Vagina (tissue), 2 donors: ENCODE measurements around the gene CD44. TPM values are rescaled to one million over a fixed set of nuclear protein-coding genes. Genes with fewer than 3 reads are reported as not detected.
"Not testable (repeated sequence)": the region's sequence is repeated elsewhere in the genome, so short reads cannot be mapped to it uniquely, and the experiment has no call there.

ENCODE experiments used
- DNase-seq, 2 donors: peaks; one replicate each; pipeline ENCODE4 v3.0.0-alpha.2; 2017; ENCODE audit errors: extremely low spot score in 2 of 2
- H3K27ac ChIP-seq: fragments of 200-600 bp; sonication (generic); one replicate; pipeline ENCODE4 v1.5.1; 2019
- H3K27me3 ChIP-seq: fragments of 200-600 bp; sonication (generic); one replicate; pipeline ENCODE4 v1.5.1; 2019
- H3K36me3 ChIP-seq, 2 donors: fragments of 200-600 bp; sonication (generic); one replicate each; pipeline ENCODE4 v1.5.1; 2017 to 2019
- H3K4me1 ChIP-seq: fragments of 200-600 bp; sonication (generic); one replicate; pipeline ENCODE4 v1.5.1; 2019
- H3K4me3 ChIP-seq, 2 donors: fragments of 200-600 bp; sonication (generic); 1 replicate in 1 of 2; 2 replicates in 1 of 2; pipeline ENCODE4 v1.5.1; 2016 to 2019
- H3K9me3 ChIP-seq: fragments of 200-600 bp; sonication (generic); one replicate; pipeline ENCODE4 v1.5.1; 2019
- CTCF ChIP-seq, 3 experiments: fragments of 450-650 bp in 2 of 3; fragments of 200-600 bp in 1 of 3; sonication (generic) in 1 of 3; IDR thresholded peaks; one replicate each; pipeline ENCODE4 v1.5.1; 2017 to 2019; ENCODE audit warnings: antibody characterized with exemption in 3 of 3, mild to moderate bottlenecking in 2 of 3, moderate library complexity in 2 of 3
- POLR2A ChIP-seq, 2 donors: fragments of 450-650 bp; IDR thresholded peaks; one replicate each; pipeline ENCODE4 v1.6.1; 2017; ENCODE audit warnings: antibody characterized with exemption in 2 of 2, mild to moderate bottlenecking in 2 of 2, moderate library complexity in 2 of 2
- POLR2AphosphoS5 ChIP-seq, 2 donors: sonication (generic); formaldehyde crosslinking; IDR thresholded peaks; one replicate each; pipeline ENCODE4 v1.9.0; 2017; ENCODE audit warnings: antibody characterized with exemption in 2 of 2, mild to moderate bottlenecking in 2 of 2, low read depth in 1 of 2; ENCODE audit not compliant: insufficient read depth in 1 of 2
- intact Hi-C: fragments of 100-400 bp; cut with DNase I; formaldehyde crosslinking; loops from one replicate; pipeline ENCODE4 v1.15.1; 2023
- total RNA-seq: library from RNA; depleted of rRNA; stranded (reverse); fragments of >200 nt; gene quantifications from one replicate; pipeline ENCODE4 v1.2.3, GENCODE V29; 2016

Gene CD44
- total RNA-seq, 1 donor from 2014 or later = 869 TPM

GRCh38 chr11:35225946-35226520 is 87.1 kb downstream of the CD44 start:
- Histone ChIP-seq H3K4me3 (no peak overlapping the region), H3K36me3 (peaks cover 0 to 60% of the 10 kb centered on the region in 2 donors), H3K27me3 (no peaks in the 10 kb centered on the region), H3K9me3 (no peaks in the 10 kb centered on the region), H3K4me1 (peaks cover 14% of the 10 kb centered on the region), H3K27ac (no peak overlapping the region)
- TF ChIP-seq POLR2AphosphoS5 (IDR thresholded peaks at IDR 0.05; ENCODE audit: insufficient read depth in 1 of 2, low read depth in 1 of 2) (no peak), POLR2A (IDR thresholded peaks at IDR 0.05) (no peak), CTCF (IDR thresholded peaks at IDR 0.05) (no peak)
- intact Hi-C loops = no loop called here
- DNase-seq = no peak

- H3K4me3 ChIP-seq, H3K27me3 ChIP-seq, intact Hi-C loops, H3K9me3 ChIP-seq, DNase-seq: not testable (repeated sequence)
- peak overlapping the region; percentile 1 for H3K27ac ChIP-seq
- H3K36me3 ChIP-seq = peaks cover 0 to 59% of the 10 kb centered on the region in 2 donors
- peaks cover 14% of the 10 kb centered on the region for H3K4me1 ChIP-seq
Observed at GRCh38 chr11:35226756-35227155, 87.8 kb downstream of the CD44 start.

- intact Hi-C loops = no loop called here
Observed at GRCh38 chr11:35227576-35228327, 88.8 kb downstream of the CD44 start.

GRCh38 chr11:35228328-35228725 is 89.4 kb downstream of the CD44 start:
- peaks cover 0 to 58% of the 10 kb centered on the region in 2 donors for H3K36me3 ChIP-seq
- H3K4me3 ChIP-seq = no peak overlapping the region
- H3K4me1 ChIP-seq = peaks cover 6% of the 10 kb centered on the region
- no peak for DNase-seq
- no peak for TF ChIP-seq POLR2A (IDR thresholded peaks at IDR 0.05)
- no peak for TF ChIP-seq CTCF (IDR thresholded peaks at IDR 0.05)
- TF ChIP-seq POLR2AphosphoS5 (IDR thresholded peaks at IDR 0.05; ENCODE audit: insufficient read depth in 1 of 2, low read depth in 1 of 2) = no peak
- no peak overlapping the region for H3K27ac ChIP-seq
- no peaks in the 10 kb centered on the region for H3K27me3 ChIP-seq
- no peaks in the 10 kb centered on the region for H3K9me3 ChIP-seq
- intact Hi-C loops = no loop called here

More at GRCh38 chr11:35227576-35228327, 88.8 kb downstream of the CD44 start:
- no peak for DNase-seq
- no peak for TF ChIP-seq POLR2A (IDR thresholded peaks at IDR 0.05)
- TF ChIP-seq CTCF (IDR thresholded peaks at IDR 0.05) = no peak
- no peak for TF ChIP-seq POLR2AphosphoS5 (IDR thresholded peaks at IDR 0.05; ENCODE audit: insufficient read depth in 1 of 2, low read depth in 1 of 2)
- Histone ChIP-seq H3K9me3 (no peaks in the 10 kb centered on the region), H3K4me3 (no peak overlapping the region), H3K36me3 (peaks cover 0 to 59% of the 10 kb centered on the region in 2 donors), H3K4me1 (peaks cover 11% of the 10 kb centered on the region), H3K27me3 (no peaks in the 10 kb centered on the region), H3K27ac (peak overlapping the region; percentile 1)

- Histone ChIP-seq H3K4me1 (no peaks in the 10 kb centered on the region), H3K27me3 (no peaks in the 10 kb centered on the region), H3K4me3 (no peak overlapping the region), H3K27ac (no peak overlapping the region), H3K36me3 (peaks cover 0 to 45% of the 10 kb centered on the region in 2 donors), H3K9me3 (no peaks in the 10 kb centered on the region)
- TF ChIP-seq POLR2AphosphoS5 (IDR thresholded peaks at IDR 0.05; ENCODE audit: insufficient read depth in 1 of 2, low read depth in 1 of 2) = no peak
- no peak for TF ChIP-seq POLR2A (IDR thresholded peaks at IDR 0.05)
- no peak for TF ChIP-seq CTCF (IDR thresholded peaks at IDR 0.05)
- no peak for DNase-seq
- intact Hi-C loops = no loop called here
Observed at GRCh38 chr11:35230388-35230787, 91.4 kb downstream of the CD44 start.
